ENCODE measurements around the gene MFSD1. TPM values are rescaled to one million over a fixed set of nuclear protein-coding genes. Genes with fewer than 3 reads are reported as not detected.

The MFSD1 gene
- total RNA-seq, 1 donor from 2014 or later: 24.1 TPM

Other genes with a start within 250 kb of the MFSD1 start
- gene MLF1, start 230.9 kb upstream of the MFSD1 start, total RNA-seq: 2.2 and 3.4 TPM in 2 replicates
- gene GFM1, start 157.5 kb upstream of the MFSD1 start, total RNA-seq: 59.1 and 60.9 TPM in 2 replicates
- gene LXN, start 129.4 kb upstream of the MFSD1 start, total RNA-seq: 25.8 and 27.2 TPM in 2 replicates
- 0.21 and 0.64 TPM in 2 replicates for gene RARRES1, start 69.6 kb upstream of the MFSD1 start, total RNA-seq

All from activated T-helper 2 cell treated with anti-CD3 and anti-CD28 coated beads, Interferon-gamma antibody, Interleukin-2, Interleukin-4, amounts not matched to agents 10 μg/mL and 5 μg/mL and 100 μg/mL, durations not matched to agents 14 hours and 24 hours and 36 hours (primary cell).